ENCODE measurements around the gene SLC50A1.

SLC50A1 gene

DNA sequence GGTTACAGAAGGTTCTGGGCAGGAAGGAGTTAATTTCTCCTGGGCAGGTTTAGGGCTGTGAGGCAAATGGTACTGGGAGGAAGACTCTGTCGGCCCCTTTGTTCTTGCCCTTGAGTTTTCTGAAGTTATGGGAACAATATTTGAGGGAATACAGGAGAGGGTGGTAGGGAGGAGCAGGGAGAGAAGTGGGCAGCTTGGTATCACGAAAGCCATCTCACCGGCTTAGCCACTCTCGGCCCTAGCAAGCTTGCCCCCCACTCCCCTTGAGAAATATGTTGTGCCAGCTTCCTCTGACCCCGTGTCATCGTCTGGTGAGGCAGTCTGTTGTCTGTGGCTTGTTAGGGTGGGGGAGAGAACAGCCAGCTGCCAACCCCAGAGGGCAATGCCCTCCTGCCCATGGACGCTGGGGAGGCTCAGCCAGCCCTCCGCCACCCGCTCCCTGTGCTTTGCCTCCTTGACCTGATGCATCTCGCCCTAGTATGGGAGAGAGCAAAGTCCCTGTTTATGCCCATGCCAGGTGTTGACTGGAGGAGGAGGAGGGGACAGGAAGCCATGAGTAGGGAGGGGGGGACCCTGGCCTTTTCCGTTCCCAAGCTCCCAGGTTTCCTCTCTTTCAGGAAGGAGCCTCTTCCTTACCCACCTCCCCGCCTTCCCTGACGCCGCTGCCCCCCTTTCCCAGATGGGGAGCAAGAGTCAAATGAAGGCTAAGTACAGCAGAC lies 6.7 kb upstream of the SLC50A1 start:
- Histone ChIP-seq H3K27me3 (ENCODE audit: insufficient read depth, low read depth, severe bottlenecking) (peaks cover 16% of the 10 kb centered on the region), H3K9me3 (ENCODE audit: severe bottlenecking) (no peaks in the 10 kb centered on the region), H3K4me3 (ENCODE audit: low read depth, low read length) (no peak overlapping the region), H3K27ac (no peak overlapping the region), H3K36me3 (peaks cover 7% of the 10 kb centered on the region; the same call in 1 of the 2 replicates)
- TF ChIP-seq, protein P1, sequence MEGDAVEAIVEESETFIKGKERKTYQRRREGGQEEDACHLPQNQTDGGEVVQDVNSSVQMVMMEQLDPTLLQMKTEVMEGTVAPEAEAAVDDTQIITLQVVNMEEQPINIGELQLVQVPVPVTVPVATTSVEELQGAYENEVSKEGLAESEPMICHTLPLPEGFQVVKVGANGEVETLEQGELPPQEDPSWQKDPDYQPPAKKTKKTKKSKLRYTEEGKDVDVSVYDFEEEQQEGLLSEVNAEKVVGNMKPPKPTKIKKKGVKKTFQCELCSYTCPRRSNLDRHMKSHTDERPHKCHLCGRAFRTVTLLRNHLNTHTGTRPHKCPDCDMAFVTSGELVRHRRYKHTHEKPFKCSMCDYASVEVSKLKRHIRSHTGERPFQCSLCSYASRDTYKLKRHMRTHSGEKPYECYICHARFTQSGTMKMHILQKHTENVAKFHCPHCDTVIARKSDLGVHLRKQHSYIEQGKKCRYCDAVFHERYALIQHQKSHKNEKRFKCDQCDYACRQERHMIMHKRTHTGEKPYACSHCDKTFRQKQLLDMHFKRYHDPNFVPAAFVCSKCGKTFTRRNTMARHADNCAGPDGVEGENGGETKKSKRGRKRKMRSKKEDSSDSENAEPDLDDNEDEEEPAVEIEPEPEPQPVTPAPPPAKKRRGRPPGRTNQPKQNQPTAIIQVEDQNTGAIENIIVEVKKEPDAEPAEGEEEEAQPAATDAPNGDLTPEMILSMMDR (IDR thresholded peaks at IDR 0.05; ENCODE audit: low read depth, low read length), result no peak
- no peak for DNase-seq

DNA sequence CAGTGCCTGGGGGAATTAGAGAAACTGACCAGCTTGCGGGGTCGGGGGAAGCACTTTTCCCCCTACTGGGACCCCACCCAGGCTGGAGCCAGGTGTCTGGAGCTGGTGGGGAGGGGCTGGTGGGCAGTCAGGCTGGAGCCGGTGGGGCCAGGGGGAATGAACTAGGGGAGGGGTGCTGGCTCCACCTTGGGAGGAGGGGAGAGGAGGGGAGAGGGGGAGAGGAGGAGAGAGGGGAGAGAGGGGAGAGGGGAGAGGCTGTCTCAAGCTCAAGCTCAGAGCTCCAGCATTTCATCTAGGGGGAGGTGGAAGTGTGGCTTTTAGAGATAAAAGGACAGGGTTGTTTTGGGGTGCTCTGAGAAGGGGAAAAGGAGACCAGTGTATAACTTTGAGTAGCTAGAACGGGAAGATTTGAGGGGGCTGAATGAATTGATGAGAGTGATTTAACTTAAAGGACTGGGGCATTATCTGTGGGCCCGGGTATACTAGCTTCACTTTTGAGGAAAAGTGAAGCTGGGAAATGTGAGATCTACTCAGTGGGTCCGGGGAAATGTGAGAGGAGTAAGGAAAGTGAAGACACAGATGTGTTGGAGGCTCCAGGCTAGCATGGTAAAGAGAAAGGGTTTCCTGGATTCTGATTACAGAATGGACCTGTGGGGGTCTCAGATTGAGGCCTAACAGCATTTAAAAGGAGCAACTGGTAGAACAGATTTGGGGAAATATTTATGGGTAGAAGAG lies 5.2 kb upstream of the SLC50A1 start:
- Histone ChIP-seq H3K9me3 (ENCODE audit: severe bottlenecking) (no peaks in the 10 kb centered on the region), H3K27ac (peak overlapping the region; percentile 15), H3K36me3 (peaks cover 9% of the 10 kb centered on the region; the same call in 1 of the 2 replicates), H3K27me3 (ENCODE audit: insufficient read depth, low read depth, severe bottlenecking) (peaks cover 16% of the 10 kb centered on the region), H3K4me3 (ENCODE audit: low read depth, low read length) (peak overlapping the region; percentile 0; the same call in 1 of the 2 replicates)
- peak; percentile 76 for DNase-seq
- TF ChIP-seq, protein P1 (IDR thresholded peaks at IDR 0.05; ENCODE audit: low read depth, low read length), result no peak

- H3K27me3 ChIP-seq (ENCODE audit: insufficient read depth, low read depth, severe bottlenecking), result peaks cover 16% of the 10 kb centered on the region
- no peaks in the 10 kb centered on the region for H3K9me3 ChIP-seq (ENCODE audit: severe bottlenecking)
- no peak for DNase-seq
- peaks cover 9% of the 10 kb centered on the region; the same call in 1 of the 2 replicates for H3K36me3 ChIP-seq
- TF ChIP-seq, protein P1 (IDR thresholded peaks at IDR 0.05; ENCODE audit: low read depth, low read length), result no peak
- H3K4me3 ChIP-seq (ENCODE audit: low read depth, low read length), result no peak overlapping the region
- no peak overlapping the region for H3K27ac ChIP-seq
Measured at GRCh38 chr1:155131285-155131684, 4.4 kb upstream of the SLC50A1 start.

DNA sequence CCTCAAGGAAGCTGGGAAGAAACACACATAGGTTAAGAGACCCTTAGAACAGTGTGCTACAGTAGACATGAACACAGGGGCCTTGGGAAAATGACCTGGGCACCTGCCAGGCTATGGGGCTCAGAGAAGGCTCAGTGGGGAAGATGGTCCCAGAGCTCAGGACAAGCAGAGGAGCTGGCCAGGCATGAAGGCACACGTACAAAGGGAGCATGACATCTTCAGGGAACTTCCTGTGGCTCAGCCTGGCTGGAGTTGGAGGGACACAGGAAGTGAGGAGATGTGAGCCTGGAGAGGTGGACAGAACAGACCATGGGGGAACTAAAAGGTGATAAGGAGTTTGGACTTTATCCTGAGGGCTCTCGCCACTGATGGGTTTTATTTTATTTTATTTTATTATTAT lies 3.8 kb upstream of the SLC50A1 start:
- TF ChIP-seq, protein P1 (IDR thresholded peaks at IDR 0.05; ENCODE audit: low read depth, low read length), result no peak
- no peak overlapping the region for H3K4me3 ChIP-seq (ENCODE audit: low read depth, low read length)
- H3K27me3 ChIP-seq (ENCODE audit: insufficient read depth, low read depth, severe bottlenecking), result peaks cover 14% of the 10 kb centered on the region
- H3K27ac ChIP-seq, result no peak overlapping the region
- H3K36me3 ChIP-seq, result peaks cover 10% of the 10 kb centered on the region
- H3K9me3 ChIP-seq (ENCODE audit: severe bottlenecking), result no peaks in the 10 kb centered on the region
- no peak for DNase-seq

- H3K27ac ChIP-seq, result no peak overlapping the region
- H3K4me3 ChIP-seq (ENCODE audit: low read depth, low read length), result no peak overlapping the region
- H3K27me3 ChIP-seq (ENCODE audit: insufficient read depth, low read depth, severe bottlenecking), result no peaks in the 10 kb centered on the region
- DNase-seq, result no peak
- TF ChIP-seq, protein P1 (IDR thresholded peaks at IDR 0.05; ENCODE audit: low read depth, low read length), result no peak
- peaks cover 29% of the 10 kb centered on the region for H3K36me3 ChIP-seq
- no peaks in the 10 kb centered on the region for H3K9me3 ChIP-seq (ENCODE audit: severe bottlenecking)
Measured at GRCh38 chr1:155133799-155134281, 1.8 kb upstream of the SLC50A1 start.

All from WERI-Rb-1 (cell line).